HG03060 (cell line): ENCODE results near the gene DNAH10.
"Not testable (repeated sequence)": the region's sequence is repeated elsewhere in the genome, so short reads cannot be mapped to it uniquely, and the experiment has no call there.

Source experiments
- ATAC-seq: cut with Tn5 transposase; IDR thresholded peaks from one replicate; pipeline ENCODE4 v1.9.1; 2021; ENCODE audit warnings: low read depth, moderate number of reproducible peaks; ENCODE audit not compliant: unreplicated experiment

The DNAH10 gene

GRCh38 chr12:123942911-123943648 is 181.0 kb downstream of the DNAH10 start:
- no peak for ATAC-seq

DNA sequence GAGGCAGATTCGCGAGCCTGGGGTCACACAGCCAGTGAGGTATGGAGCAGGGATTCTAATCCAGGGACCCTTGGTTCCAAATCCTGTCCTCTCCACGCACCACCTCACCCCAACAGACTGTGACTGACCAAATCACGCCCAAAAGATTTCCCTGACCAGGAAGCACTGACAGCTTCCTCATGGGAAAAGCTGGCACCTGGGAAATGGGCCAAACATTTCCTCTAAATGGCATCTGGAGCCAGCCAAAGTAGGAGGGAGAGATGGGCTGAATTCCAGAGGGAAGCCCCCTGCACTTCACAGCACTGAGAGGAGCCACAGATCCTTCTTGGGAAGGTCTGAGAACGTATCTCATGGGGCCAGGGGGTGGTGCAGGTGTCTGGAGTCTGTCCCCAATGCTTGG is 181.7 kb downstream of the DNAH10 start:
- ATAC-seq = no peak

DNA sequence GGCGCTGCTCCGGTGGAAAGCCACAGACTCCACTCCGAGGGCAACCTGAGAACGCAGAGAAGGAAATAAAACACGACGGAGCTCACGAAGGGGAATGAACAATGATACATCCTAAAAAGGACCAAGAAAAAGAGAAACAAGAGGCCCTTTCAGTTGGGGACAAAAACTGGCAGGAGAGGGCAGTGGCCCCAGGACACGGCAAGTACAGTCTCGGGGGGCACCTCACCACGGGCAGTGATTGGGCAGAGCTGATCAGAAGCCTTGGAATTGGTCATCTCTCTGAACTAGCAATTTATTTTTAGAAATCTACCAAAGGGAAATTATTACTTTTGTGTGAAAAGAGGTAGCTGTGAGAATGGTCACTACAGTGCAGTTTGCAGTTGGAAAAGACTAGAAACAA is 182.6 kb downstream of the DNAH10 start:
- ATAC-seq = no peak

DNA sequence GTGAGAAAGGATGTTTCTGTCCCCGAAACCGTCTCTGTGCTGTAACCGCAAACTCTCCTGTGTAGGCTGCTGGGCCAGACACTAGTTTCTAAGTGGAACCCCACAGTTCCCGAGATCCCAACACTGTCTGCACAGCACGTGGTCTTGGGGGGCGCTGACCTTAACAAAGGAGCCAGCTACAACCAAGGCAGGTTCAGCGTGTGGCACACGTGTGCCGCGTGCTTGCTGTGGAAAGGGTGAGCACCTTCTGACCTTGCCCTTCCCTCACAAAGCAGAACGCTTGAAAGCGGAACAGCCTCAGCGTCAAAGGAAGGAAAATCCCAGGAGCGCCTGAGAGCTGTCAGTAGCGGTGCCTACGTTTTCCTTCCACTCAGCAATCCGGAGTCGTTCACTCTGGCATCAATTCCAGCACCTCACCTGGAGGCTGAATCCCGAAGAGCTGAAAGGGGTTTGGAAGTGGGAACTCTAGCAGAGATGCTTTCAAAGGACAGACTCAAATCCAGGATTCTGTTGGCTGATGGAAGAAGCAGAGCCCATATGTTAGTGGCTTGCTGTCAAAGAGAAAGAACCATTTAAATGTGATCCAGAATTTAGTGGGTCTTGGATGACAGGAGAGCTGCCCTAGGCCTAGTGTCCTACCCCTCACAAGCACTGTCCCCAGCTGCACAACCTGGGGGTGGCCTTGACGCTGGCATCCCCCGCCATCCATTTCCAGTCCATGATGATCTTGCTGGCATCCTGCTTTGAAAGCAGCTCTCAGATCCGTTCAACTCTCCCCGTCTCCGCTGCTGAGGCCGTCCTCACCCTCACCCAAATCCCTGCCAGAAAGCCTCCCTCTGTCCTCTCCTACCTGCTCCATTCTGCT is 183.4 kb downstream of the DNAH10 start:
- no peak for ATAC-seq

DNA sequence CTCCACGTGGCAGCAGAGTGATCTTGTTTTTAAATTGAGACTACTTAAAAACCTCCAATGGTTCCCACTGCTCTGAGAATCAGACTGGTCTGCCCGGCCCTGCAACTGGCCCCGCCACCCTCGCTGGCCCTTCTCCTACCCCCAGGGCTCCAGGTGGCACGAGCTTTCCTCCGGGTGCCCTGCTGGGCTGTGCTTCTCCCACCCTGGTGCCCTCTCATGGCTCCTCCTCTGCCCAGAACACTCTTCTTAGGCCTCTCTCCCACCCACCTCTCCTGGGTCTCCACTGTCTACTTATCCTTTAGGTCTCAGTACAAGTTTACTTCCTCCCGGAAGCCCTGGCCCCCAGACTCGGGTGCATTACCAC is 184.0 kb downstream of the DNAH10 start:
- no peak for ATAC-seq

DNA sequence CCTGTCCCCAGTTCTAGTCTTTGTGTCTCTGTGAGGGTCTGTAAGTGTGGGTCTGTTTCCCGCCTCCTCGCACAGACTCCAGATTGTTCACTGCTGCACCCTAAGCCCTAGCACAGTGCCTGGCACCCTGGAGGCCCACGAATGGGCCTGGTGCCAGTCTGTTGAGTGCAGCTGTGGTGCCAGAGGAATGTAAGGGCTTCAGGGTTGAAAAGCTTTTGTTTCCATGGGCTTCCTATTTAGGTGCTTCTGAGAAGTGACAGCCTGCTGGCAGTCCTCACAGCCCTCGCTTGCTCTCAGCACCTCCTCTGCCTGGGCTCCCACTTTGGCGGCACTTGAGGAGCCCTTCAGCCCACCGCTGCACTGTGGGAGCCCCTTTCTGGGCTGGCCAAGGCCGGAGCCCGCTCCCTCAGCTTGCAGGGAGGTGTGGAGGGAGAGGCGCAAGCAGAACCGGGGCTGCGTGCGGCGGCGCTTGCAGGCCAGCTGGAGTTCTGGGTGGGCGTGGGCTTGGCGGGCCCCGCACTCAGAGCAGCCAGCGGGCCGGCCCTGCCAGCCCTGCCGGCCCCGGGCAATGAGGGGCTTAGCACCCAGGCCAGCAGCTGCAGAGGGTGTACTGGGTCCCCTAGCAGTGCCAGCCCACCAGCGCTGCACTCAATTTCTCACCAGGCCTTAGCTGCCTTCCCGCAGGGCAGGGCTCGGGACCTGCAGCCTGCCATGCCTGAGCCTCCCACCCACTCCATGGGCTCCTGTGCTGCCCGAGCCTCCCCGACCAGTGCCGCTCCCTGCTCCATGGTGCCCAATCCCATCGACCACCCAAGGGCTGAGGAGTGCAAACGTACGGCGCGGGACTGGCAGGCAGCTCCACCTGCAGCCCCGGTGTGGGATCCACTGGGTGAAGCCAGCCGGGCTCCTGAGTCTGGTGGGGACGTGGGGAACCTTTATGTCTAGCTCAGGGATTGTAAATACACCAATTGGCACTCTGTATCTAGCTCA is 184.7 kb downstream of the DNAH10 start:
- ATAC-seq = not testable (repeated sequence)

DNA sequence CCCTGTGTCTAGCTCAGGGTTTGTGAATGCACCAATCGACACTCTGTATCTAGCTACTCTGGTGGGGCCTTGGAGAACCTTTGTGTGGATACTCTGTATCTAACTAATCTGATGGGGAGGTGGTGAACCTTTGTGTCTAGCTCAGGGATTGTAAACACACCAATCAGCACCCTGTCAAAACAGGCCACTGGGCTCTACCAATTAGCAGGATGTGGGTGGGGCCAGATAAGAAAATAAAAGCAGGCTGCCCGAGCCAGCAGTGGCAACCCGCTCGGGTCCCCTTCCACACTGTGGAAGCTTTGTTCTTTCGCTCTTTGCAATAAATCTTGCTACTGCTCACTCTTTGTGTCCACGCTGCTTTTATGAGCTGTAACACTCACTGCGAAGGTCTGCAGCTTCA is 185.4 kb downstream of the DNAH10 start:
- not testable (repeated sequence) for ATAC-seq

DNA sequence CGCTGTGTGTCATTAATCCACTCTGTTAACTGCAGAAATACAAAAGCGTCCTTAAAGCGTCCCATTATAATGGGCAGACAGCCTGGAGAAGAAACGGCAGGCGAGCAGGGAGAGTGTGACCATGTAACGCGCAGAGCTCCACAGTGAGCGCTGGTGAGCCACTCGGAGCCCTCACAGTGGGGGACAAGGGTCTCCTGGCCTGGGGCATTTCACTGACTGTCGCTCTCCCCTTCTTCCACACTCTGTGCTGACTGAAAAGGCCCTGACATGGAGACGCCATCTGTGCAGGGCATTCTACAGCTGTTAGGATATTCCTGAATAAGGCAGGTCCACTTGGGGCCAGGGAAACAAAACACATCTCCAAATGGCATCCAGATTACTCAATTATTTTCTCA is 186.3 kb downstream of the DNAH10 start:
- ATAC-seq = no peak

DNA sequence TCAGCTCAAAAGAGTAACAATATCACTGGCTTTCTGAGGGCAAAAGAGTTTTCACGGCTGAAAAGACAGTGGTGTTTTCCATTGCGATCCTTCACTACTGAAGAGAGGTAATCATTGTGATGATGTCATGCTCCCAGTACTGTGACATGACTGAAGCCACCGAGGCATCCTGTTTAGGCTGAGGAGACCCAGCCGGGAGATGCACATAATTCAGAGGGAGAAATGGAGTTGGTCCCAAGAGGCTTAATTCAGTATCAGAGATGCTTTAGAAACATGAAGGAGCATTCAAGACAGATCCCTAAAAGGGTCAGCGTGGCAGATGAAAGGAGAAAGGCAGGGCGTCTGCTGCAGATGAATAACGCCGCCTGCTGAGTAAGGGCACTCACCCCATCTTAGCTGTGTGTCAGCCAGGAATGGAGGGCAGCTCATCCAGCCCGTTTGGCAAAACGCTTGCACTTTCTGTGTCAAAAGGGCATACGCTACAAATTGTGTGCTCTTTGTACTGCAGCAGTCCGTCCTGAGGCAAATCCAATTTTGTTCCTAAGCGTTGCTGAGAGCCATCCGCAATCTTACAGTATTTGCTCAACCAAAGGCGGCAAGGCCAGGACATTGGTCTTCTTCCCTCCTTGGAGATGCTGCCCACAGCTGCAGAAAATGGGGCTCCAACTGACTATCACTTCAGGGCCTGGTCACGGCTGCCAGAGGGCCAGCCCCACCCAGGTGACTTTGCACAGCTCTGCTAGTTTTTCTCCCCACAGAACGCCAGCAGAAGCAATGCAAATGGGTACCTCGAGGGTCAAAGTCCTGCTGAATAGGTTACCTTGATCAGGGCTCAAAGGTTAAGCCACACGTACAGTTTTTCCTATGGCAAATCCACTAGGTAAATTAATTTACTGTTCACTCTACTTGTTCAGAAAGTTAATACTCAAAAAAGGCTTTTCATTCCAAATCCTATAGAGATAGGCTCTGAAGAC is 187.0 kb downstream of the DNAH10 start:
- no peak for ATAC-seq

- ATAC-seq = no peak
Observed at GRCh38 chr12:123949770-123950165, 187.7 kb downstream of the DNAH10 start.

DNA sequence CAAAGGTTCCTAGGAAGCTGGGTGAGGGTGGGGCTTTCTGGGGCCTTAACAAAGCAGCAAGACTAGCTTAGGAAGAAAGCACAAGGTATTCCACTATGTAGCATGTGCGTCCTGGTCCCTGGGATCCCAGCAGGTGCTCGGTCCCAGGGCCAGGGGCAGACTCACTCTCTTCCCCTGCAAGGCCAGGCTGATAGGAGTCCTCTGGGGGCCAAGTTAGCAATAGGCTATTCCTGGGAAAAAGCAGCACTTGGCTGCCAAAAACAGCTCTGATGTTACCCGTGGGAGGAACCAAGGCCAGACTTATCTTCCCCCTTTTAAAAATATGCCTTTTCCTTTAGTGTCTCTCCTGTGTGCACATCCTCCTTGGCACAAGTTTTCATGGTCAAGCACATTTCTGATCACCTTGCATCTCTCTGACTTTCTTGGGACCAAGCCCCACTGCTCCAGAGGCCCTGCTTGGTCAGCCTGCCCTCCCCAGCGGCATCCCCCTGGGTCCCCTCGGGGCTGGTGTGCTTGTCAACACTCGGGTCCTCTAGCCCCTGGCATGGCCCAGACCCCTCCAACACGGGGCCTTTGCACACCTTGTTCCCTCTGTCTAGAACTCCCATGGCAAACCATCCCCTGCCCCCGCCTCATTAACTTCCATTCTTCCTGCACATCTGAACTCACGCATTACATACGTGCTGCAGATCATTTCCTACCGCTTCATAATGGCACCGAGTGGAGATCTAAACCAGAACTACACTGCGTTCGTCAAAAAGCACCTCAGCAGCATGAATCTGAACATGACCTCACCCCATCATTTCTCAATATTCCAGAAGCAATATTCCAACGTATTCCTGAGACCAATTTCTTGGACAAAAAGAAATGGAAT is 188.6 kb downstream of the DNAH10 start:
- no peak for ATAC-seq

GRCh38 chr12:123951467-123951866 is 189.4 kb downstream of the DNAH10 start:
- no peak for ATAC-seq

GRCh38 chr12:123952037-123952436 is 189.9 kb downstream of the DNAH10 start:
- ATAC-seq = no peak

DNA sequence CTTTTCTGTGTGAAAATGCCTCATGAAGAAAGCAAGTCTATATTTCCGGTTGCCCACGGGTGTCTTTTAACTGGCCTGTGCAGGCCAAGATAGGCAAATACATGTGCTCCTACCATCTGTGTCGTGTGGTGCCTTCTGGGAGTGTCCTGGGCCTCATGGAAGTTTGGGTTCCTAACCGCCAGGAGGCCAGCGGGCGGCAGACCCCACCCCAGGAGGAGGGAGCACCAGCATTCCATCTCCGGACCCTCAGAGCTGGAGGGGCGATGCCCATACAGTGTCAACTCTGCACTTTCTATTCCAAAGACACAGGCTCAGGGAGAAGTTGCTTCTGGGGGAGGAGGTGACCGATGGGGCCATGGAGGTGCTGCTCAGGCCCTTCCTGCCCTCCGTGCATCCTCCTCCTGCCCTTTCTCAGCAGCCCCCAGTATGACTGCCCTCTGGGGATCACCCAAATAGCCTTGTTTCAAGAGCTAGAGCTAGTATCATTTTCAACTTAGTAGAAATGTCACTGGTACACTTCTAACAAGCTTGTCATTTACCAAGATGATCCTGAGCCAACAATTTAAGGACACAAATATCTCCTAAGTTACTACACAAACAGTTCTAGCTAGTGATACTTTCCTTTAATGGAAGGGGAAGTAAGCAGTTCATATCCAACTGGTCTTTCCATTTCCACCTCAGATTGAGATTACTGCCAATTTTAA is 192.7 kb downstream of the DNAH10 start:
- no peak for ATAC-seq

GRCh38 chr12:123956249-123956648 is 194.1 kb downstream of the DNAH10 start:
- no peak for ATAC-seq

- ATAC-seq = no peak
Observed at GRCh38 chr12:123957196-123957595, 195.1 kb downstream of the DNAH10 start.

GRCh38 chr12:123958462-123958861 is 196.4 kb downstream of the DNAH10 start:
- ATAC-seq = no peak

DNA sequence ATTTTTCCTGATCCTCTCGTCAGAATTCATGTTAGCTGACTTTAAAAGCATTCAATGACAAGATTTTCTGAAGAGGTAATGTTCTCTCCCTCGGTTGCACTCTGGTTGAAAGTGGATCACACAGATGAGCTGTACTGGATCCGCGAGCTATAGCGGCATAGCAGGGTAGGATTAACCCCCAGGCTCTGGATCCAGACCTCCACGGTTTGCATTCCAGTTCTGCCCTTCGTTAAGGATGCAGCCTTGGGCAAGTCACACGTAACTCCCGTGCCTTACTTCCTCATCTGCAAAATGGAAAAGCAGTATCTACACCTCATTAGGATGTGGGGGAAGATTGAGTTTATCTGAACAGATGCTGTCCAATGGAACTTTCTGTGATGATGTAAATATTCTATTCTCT is 196.8 kb downstream of the DNAH10 start:
- no peak for ATAC-seq
